ENCODE measurements around the gene CECR2. TPM values are rescaled to one million over a fixed set of nuclear protein-coding genes. Genes with fewer than 3 reads are reported as not detected.
"Not testable (repeated sequence)": the region's sequence is repeated elsewhere in the genome, so short reads cannot be mapped to it uniquely, and the experiment has no call there.

The CECR2 gene
- total RNA-seq, 1 experiment from 2014 or later, result 2.6 TPM

DNA sequence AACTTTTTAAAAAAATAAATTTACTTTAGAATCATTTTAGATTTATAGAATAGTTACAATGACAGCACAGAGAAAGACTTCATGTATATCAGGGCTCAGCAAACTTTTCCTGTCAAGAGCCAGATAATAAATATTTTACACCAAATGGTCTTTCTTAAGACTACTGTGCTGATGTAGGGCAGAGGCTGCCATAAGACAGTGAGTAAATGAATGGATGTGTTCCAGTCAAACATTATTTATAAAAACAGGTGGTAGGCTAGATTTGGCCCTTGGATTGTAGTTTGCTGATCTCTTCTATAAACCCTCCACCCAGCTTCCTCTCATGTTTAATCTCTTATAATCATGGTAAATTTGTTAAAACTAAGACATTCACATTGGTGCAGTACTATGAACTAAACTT lies 33.0 kb downstream of the CECR2 start:
- DNase-seq (ENCODE audit: low read depth), result no peak

- DNase-seq (ENCODE audit: low read depth), result peak; percentile 68
Measured at GRCh38 chr22:17403906-17404305, 34.6 kb downstream of the CECR2 start.

- no peak for DNase-seq (ENCODE audit: low read depth)
Measured at GRCh38 chr22:17407643-17408042, 38.4 kb downstream of the CECR2 start.

DNA sequence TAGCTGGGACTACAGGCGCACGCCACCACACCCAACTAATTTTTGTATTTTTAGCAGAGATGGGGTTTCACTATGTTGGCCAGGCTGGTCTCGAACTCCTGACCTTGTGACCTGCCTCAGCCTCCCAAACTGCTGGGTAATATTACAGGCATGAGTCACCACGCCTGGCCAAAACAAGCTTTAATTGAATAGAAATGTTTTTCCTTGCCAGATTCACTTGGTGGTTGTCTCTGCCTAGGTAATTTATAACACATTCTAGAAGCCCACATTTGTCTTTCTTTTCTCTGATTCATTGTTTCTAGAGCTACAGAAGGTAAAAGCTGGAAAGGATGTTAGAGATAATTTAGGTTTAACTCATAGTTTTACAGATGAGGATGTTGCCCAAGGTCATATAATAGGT lies 41.3 kb downstream of the CECR2 start:
- DNase-seq (ENCODE audit: low read depth), result peak; percentile 27

GRCh38 chr22:17411213-17411612 lies 42.0 kb downstream of the CECR2 start:
- DNase-seq (ENCODE audit: low read depth), result peak; percentile 48

- no peak for DNase-seq (ENCODE audit: low read depth)
Measured at GRCh38 chr22:17412232-17412631, 43.0 kb downstream of the CECR2 start.

DNA sequence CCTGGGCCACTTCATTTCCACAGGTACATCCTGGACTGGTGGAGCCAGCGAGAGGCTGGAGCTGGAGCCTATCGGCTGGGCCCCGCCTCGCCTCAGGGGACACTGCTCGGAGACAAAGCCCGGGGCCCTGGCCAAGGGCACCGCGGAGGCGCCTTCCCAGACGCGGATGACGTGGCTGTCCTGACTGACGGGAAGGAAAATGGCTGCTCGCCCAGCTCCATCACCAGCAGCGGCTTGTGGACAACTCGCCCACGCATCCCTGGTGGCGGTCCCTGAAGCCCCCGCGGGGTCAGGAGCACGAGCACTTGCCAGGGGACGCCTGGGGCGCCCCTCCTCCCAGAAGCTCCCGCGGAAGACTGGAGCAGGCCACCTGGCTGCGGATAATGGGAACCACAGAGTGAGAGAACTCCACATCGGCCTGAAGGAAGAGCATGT lies 49.6 kb downstream of the CECR2 start:
- peak; percentile 46 for DNase-seq (ENCODE audit: low read depth)

DNA sequence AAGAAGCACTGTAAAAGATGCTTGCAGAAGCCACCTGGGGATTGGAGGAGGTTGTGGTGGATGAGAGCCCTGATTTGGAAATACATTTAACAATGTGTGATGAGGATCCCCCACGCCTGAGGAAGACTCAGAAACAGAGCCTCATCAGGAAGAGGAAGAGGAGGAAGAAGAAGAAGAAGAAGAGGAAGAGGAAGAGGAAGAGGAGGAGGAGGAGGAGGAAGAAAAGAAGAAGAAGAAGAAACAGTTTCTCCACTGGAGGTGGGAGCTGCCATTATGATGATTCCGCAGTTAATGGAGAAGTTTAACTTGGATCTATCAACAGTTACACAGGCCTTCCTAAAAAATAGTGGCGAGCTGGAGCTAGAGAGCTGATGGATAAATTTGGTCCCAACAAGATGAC lies 50.1 kb downstream of the CECR2 start:
- DNase-seq (ENCODE audit: low read depth), result no peak

DNA sequence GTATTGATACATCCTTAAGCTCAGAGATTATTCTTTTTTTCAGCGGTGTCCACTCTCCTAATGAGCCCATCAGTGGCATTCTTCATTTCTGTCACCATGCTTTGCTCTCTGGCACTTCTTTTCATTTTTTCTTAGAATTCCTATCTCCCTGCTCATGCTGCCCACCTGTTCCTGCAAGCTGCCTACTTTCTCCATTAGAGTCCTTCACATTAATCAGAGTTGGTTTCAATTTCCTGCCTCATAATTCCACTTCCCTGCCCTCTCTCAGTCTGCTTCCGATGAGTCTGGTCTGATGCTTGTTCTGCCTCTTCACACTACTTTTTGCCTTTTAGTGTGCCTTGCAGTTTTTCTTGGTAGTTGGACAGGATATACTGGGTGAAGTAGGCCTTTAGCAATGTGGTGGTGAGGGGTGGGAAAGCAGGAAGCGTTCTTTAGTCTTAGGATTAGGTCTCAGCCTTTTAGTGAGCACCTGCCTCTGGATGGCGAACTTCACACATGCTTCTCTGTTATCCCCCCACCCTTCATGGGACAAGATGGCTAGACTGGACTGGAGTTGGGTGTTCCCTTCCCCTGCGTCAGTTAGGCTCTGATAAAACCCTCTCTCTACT lies 53.6 kb downstream of the CECR2 start:
- DNase-seq (ENCODE audit: low read depth), result no peak

DNA sequence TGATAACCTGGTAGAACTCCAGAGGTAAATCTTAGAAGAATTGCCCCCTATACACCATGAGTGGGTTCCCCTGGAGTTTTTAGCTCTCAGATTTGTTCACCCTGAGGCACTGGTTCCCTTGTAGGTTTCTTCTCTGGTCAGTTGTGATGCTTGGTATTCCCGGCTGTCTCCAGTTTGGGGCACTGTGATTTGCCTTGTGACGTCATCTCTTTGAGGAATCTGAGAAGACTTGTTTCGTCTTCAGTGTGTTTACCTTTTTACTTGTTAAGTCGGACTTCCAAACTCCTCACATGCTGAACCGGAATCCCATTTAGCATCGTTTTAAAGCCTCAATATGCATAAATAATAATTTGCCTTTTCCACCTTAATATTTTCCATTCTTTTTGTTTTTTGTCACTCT lies 54.4 kb downstream of the CECR2 start:
- DNase-seq (ENCODE audit: low read depth), result no peak

DNA sequence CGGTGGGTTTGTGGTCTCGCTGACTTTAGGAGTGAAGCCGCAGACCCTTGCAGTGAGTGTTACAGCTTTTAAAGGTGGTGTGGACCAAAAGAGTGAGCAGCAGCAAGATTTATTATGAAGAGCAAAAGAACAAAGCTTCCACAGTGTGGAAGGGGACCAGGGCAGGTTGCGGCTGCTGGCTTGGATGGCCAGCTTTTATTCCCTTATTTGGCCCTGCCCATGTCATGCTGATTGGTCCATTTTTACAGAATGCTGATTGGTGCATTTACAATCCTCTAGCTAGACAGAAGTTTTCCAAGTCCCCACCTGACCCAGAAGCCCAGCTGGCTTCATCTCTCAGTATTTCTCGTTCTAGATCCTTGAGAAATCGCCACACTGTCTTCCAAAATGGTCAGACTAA lies 58.3 kb downstream of the CECR2 start:
- DNase-seq (ENCODE audit: low read depth), result not testable (repeated sequence)

GRCh38 chr22:17429516-17429915 lies 60.3 kb downstream of the CECR2 start:
- no peak for DNase-seq (ENCODE audit: low read depth)

GRCh38 chr22:17430412-17430811 lies 61.2 kb downstream of the CECR2 start:
- DNase-seq (ENCODE audit: low read depth), result peak; percentile 48

GRCh38 chr22:17431179-17431578 lies 61.9 kb downstream of the CECR2 start:
- DNase-seq (ENCODE audit: low read depth), result no peak

DNA sequence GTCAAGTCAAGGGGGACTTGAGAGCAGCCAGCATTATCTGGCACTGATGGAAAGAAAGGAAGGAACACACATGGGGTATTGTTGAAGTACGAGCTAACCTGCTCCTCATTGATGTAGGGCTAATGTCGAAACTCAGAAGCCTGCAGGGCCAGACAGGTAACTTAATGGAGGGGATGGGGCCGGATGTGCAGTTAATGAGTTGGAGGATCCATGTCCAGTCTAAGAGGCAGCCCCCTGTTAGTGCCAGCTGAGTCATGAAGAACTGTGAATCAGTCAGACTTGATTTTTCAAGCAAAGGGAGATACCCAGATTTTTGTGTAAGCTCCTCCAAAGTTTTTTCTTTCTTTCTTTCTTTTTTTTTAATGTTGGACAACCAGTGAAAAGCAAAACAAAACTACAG lies 65.6 kb downstream of the CECR2 start:
- DNase-seq (ENCODE audit: low read depth), result peak; percentile 51

DNA sequence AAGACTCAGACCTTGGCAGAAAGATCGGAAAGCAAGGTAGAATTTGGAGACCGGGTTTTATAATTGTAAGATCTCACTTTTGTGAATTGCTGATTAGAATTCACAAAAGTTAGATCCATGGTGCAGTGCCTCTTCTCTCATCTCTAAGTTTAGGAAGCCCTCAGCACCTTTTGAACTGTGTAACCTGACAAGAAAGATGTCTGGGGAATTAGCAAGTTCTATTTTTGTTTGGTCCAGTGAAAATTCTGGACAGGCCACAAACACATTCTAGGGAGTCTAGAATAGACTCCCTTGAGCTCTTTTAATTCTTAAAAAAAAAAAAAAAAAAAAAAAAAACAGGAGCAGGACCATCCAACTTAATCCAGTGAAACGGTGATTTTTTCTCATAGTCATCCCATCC lies 66.1 kb downstream of the CECR2 start:
- no peak for DNase-seq (ENCODE audit: low read depth)

- no peak for DNase-seq (ENCODE audit: low read depth)
Measured at GRCh38 chr22:17436382-17436980, 67.2 kb downstream of the CECR2 start.

DNA sequence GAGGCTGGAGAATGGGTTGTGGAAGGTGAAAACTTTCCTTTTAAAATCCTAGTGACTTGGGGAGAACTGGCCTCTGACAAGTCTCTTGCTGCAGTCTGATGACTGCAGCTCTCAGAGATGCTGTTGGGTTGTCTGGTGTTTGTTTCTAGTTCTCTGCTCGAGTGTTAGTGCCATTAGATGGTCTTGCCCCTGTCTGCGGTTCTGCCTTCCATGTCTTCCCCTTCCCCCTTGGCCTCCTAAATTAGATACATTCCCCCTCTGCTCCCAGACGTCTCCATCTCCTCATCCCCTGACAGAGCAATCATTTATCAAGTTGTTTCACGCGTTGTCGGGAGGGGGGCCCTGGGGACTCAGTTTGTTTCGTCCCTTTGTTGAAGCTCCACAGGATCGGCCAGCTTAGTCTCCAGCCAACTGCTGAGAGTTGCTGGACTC lies 67.7 kb downstream of the CECR2 start:
- DNase-seq (ENCODE audit: low read depth), result no peak

DNA sequence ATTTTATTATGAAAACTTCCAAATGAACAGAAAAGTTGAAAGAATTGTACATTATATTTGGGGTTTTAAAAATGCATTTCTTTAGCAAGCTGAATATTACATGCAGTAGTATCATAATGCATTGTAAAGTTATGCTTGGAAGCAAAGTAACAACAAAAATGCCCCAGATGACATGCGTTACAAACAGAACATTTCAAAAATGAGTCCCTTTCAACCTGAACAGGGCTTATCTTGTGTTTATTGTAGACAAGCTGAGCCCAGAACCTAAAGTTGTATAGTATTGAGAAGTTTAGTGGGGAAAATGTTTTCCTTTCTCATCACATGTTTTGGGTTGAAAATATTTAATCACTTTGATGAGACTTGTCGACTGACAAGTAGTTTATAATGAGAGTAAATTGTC lies 68.8 kb downstream of the CECR2 start:
- DNase-seq (ENCODE audit: low read depth), result no peak

- DNase-seq (ENCODE audit: low read depth), result no peak
Measured at GRCh38 chr22:17441326-17441725, 72.1 kb downstream of the CECR2 start.

DNA sequence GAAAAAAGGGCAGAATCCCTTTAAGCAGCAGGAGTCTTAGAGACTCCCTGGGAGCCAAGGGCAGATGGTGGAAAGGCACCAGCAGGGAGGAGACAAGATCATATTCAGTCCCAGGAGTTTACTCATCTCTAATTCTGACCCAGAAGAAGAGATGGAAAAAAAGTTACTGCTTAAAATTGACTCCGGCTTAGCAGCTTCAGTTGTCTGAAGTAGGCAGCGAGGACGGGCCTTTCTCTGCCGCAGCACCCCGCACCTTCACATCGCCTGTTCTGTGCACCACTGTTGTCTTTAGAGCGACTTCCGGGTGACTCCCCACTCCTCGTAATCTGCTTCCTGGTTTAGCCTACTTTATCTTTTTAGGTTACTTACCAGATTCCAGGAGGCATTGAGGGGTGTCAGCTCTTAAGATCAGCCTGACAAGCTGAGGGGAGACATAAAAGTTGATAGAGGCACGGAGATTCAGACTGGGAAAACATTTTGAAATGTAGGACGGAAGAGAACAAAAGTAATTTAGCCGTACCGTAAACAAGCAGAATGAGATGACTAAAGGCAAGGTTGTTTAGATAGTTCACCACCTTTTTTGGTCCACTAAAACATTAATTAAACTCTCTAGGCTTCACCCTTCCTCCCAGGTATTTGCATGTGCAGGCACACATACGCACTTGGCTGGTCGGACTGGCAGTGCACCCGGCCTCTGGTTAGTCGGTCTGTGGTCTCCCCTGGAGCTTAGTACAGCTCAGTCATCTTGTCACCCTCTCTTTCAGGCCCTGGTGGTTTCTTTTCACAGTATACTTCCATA lies 74.3 kb downstream of the CECR2 start:
- no peak for DNase-seq (ENCODE audit: low read depth)

- no peak for DNase-seq (ENCODE audit: low read depth)
Measured at GRCh38 chr22:17444204-17444504, 74.9 kb downstream of the CECR2 start.

DNA sequence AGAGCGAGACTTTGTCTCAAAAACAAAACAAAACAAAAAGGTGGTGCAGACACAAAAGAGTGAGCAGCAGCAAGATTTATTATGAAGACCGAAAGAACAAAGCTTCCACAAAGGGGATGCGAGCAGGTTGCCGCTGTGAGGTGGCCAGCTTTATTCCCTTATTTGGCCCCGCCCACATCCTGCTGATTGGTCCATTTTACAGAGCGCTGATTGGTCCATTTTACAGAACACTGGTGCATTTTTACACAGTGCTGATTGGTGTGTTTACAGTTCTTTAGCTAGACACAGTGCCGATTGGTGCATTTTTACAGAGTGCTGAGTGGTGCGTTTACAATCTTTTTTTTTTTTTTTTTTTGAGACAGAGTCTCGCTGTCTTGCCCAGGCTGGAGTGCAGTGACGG lies 77.4 kb downstream of the CECR2 start:
- no peak for DNase-seq (ENCODE audit: low read depth)

All from Daoy (cell line).